ENCODE results near the gene HMG20A. TPM values are rescaled to one million over a fixed set of nuclear protein-coding genes. Genes with fewer than 3 reads are reported as not detected.

Gene HMG20A
- total and polyA plus RNA-seq, 9 of the 15 experiments (the other 6 are each of a cell fraction or from before 2014, with no cell fraction given) = 25.0 to 68.1 (median 38.9) TPM

DNA sequence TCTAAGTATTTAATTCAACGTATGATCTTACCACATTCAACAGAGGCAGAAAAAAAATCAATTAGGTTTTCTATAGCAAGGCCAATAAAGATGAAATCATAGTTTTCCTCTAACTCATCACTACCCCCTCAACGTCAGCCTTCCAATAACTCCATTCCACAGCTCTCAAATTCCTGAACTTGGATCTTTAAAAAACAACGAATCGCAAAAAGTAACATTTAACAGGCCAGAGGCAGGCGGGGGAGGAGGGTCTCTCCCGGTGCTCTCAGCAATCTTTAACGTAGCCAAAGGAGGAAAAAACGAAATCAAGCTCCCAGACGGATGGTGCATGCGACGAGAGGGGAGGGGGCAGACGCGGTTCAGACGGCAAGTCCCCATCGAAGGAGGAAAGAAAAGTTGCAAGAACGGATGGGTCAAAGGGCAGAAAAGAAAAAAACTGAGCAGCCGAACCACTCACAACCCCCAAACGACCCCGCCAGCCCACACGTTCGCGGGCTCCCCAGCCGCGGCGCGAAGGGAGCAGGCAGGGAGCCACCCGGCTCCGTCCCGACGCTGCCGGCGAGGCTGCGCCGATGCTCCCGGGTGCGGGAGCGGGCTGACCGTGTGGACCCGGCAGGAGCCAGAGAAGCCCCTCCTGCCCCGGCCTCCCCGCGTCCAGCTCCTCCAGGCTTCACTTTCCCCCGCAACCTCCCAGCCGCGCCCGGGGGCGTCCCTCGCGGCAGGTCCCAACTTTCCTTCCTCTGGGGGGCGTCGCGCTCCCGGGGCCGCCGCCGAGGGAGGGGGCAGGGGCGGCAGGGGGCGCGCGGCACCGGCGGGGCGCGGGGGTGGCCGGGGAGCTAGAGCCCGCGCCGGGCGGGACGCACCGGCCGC lies 1.5 kb upstream of the HMG20A start (continued):
- TF ChIP-seq HDAC8 (tag; IDR thresholded peaks at IDR 0.05) = no peak
- no peak for TF ChIP-seq ZNF217 (CRISPR knock-in tag; IDR thresholded peaks at IDR 0.05)
- TF ChIP-seq MAFF (IDR thresholded peaks at IDR 0.05; ENCODE audit: low read length) = no peak
- peak; percentile 7; the same call in 1 of the 2 replicates for TF ChIP-seq RB1 (IDR thresholded peaks at IDR 0.05; ENCODE audit: low read depth)
- TF ChIP-seq, protein P1, sequence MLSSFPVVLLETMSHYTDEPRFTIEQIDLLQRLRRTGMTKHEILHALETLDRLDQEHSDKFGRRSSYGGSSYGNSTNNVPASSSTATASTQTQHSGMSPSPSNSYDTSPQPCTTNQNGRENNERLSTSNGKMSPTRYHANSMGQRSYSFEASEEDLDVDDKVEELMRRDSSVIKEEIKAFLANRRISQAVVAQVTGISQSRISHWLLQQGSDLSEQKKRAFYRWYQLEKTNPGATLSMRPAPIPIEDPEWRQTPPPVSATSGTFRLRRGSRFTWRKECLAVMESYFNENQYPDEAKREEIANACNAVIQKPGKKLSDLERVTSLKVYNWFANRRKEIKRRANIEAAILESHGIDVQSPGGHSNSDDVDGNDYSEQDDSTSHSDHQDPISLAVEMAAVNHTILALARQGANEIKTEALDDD (IDR thresholded peaks at IDR 0.05) = 0 out of 2 replicates have a peak, but pooled peaks have one; percentile 19
- TF ChIP-seq, protein P2, sequence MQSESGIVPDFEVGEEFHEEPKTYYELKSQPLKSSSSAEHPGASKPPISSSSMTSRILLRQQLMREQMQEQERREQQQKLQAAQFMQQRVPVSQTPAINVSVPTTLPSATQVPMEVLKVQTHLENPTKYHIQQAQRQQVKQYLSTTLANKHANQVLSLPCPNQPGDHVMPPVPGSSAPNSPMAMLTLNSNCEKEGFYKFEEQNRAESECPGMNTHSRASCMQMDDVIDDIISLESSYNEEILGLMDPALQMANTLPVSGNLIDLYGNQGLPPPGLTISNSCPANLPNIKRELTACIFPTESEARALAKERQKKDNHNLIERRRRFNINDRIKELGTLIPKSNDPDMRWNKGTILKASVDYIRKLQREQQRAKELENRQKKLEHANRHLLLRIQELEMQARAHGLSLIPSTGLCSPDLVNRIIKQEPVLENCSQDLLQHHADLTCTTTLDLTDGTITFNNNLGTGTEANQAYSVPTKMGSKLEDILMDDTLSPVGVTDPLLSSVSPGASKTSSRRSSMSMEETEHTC (IDR thresholded peaks at IDR 0.05) = no peak
- no peak for TF ChIP-seq TRIM28 (IDR thresholded peaks at IDR 0.05)
- no peak for TF ChIP-seq BHLHE40 (IDR thresholded peaks at IDR 0.05; ENCODE audit: low read length)
- TF ChIP-seq ETS2 (tag; IDR thresholded peaks at IDR 0.05; ENCODE audit: borderline replicate concordance, poor library complexity, severe bottlenecking) = no peak
- TF ChIP-seq ZNF3 (CRISPR knock-in tag; IDR thresholded peaks at IDR 0.05) = no peak
- no peak for TF ChIP-seq PHF8 (IDR thresholded peaks at IDR 0.05; ENCODE audit: borderline replicate concordance, low read length)
- TF ChIP-seq, protein P3, sequence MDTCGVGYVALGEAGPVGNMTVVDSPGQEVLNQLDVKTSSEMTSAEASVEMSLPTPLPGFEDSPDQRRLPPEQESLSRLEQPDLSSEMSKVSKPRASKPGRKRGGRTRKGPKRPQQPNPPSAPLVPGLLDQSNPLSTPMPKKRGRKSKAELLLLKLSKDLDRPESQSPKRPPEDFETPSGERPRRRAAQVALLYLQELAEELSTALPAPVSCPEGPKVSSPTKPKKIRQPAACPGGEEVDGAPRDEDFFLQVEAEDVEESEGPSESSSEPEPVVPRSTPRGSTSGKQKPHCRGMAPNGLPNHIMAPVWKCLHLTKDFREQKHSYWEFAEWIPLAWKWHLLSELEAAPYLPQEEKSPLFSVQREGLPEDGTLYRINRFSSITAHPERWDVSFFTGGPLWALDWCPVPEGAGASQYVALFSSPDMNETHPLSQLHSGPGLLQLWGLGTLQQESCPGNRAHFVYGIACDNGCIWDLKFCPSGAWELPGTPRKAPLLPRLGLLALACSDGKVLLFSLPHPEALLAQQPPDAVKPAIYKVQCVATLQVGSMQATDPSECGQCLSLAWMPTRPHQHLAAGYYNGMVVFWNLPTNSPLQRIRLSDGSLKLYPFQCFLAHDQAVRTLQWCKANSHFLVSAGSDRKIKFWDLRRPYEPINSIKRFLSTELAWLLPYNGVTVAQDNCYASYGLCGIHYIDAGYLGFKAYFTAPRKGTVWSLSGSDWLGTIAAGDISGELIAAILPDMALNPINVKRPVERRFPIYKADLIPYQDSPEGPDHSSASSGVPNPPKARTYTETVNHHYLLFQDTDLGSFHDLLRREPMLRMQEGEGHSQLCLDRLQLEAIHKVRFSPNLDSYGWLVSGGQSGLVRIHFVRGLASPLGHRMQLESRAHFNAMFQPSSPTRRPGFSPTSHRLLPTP (IDR thresholded peaks at IDR 0.05; ENCODE audit: borderline replicate concordance, extremely low read depth, insufficient read length) = no peak
- no peak for TF ChIP-seq PPARD (CRISPR knock-in tag; IDR thresholded peaks at IDR 0.05)
- no peak for TF ChIP-seq MIER1 (IDR thresholded peaks at IDR 0.05; ENCODE audit: low read depth)
- TF ChIP-seq, protein P4, sequence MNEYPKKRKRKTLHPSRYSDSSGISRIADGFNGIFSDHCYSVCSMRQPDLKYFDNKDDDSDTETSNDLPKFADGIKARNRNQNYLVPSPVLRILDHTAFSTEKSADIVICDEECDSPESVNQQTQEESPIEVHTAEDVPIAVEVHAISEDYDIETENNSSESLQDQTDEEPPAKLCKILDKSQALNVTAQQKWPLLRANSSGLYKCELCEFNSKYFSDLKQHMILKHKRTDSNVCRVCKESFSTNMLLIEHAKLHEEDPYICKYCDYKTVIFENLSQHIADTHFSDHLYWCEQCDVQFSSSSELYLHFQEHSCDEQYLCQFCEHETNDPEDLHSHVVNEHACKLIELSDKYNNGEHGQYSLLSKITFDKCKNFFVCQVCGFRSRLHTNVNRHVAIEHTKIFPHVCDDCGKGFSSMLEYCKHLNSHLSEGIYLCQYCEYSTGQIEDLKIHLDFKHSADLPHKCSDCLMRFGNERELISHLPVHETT (CRISPR knock-in tag; conservative IDR thresholded peaks at IDR 0.05 in 1 of 2, IDR thresholded peaks at IDR 0.05 in 1 of 2) = peak in 1 of 2 experiments; percentile 80; a peak in 2 of 4 replicates
- no peak for TF ChIP-seq HNRNPUL1 (IDR thresholded peaks at IDR 0.05; ENCODE audit: low read length)
- TF ChIP-seq ZNF282 (CRISPR knock-in tag; IDR thresholded peaks at IDR 0.05) = no peak
- TF ChIP-seq U2AF2 (optimal IDR thresholded peaks at IDR 0.05; ENCODE audit: low read depth, low read length) = no peak
- no peak for TF ChIP-seq RBM15 (IDR thresholded peaks at IDR 0.05; ENCODE audit: insufficient read depth, low read length)
- no peak for TF ChIP-seq SPI1 (IDR thresholded peaks at IDR 0.05; ENCODE audit: borderline replicate concordance, low read depth, low read length)
- no peak for TF ChIP-seq CTBP1 (IDR thresholded peaks at IDR 0.05; ENCODE audit: borderline replicate concordance)
- no peak for TF ChIP-seq SNRNP70 (optimal IDR thresholded peaks at IDR 0.05; ENCODE audit: low read depth, low read length)
